HEK293 (cell line): Measurements from ENCODE around the gene NR3C2.

ENCODE experiments used
- BCL11A ChIP-seq: fragments of 450-650 bp; formaldehyde crosslinking; IDR thresholded peaks from 2 replicates; pipeline ENCODE4 v1.5.1; 2016; ENCODE audit warnings: low read depth, missing biosample characterization, missing genetic modification characterization
- EGR2 ChIP-seq: fragments of 450-650 bp; formaldehyde crosslinking; IDR thresholded peaks from 2 replicates; pipeline ENCODE4 v1.5.1; 2016; ENCODE audit warnings: low read depth, missing biosample characterization, missing genetic modification characterization
- FEZF1 ChIP-seq: fragments of 450-650 bp; formaldehyde crosslinking; IDR thresholded peaks from 2 replicates; pipeline ENCODE4 v1.5.1; 2016; ENCODE audit warnings: missing biosample characterization, missing genetic modification characterization
- GLIS1 ChIP-seq: fragments of 450-650 bp; formaldehyde crosslinking; IDR thresholded peaks from 2 replicates; pipeline ENCODE4 v1.5.1; 2016; ENCODE audit warnings: missing biosample characterization, missing genetic modification characterization
- MZF1 ChIP-seq: fragments of 450-650 bp; formaldehyde crosslinking; IDR thresholded peaks from 2 replicates; pipeline ENCODE4 v1.5.1; 2017; ENCODE audit warnings: missing biosample characterization, missing genetic modification characterization, borderline replicate concordance
- OVOL3 ChIP-seq: fragments of 450-650 bp; formaldehyde crosslinking; IDR thresholded peaks from 2 replicates; pipeline ENCODE4 v1.5.1; 2016; ENCODE audit warnings: missing biosample characterization, missing genetic modification characterization
- PRDM10 ChIP-seq: fragments of 450-650 bp; formaldehyde crosslinking; IDR thresholded peaks from 2 replicates; pipeline ENCODE4 v1.5.1; 2016; ENCODE audit warnings: missing biosample characterization, missing genetic modification characterization
- PRDM4 ChIP-seq: fragments of 450-650 bp; formaldehyde crosslinking; IDR thresholded peaks from 2 replicates; pipeline ENCODE4 v1.5.1; 2017; ENCODE audit warnings: missing biosample characterization, missing genetic modification characterization
- PRDM6 ChIP-seq: fragments of 450-650 bp; formaldehyde crosslinking; IDR thresholded peaks from 2 replicates; pipeline ENCODE4 v1.5.1; 2017; ENCODE audit warnings: missing biosample characterization, missing genetic modification characterization
- SALL2 ChIP-seq: fragments of 450-650 bp; formaldehyde crosslinking; IDR thresholded peaks from 2 replicates; pipeline ENCODE4 v1.5.0; 2017; ENCODE audit warnings: missing biosample characterization, mild to moderate bottlenecking, missing genetic modification characterization, borderline replicate concordance
- SP2 ChIP-seq: fragments of 450-650 bp; formaldehyde crosslinking; IDR thresholded peaks from 2 replicates; pipeline ENCODE4 v1.5.1; 2016; ENCODE audit warnings: missing biosample characterization, missing genetic modification characterization
- ZBTB17 ChIP-seq: fragments of 450-650 bp; formaldehyde crosslinking; IDR thresholded peaks from 2 replicates; pipeline ENCODE4 v1.5.1; 2016; ENCODE audit warnings: missing biosample characterization, missing genetic modification characterization
- ZBTB7A ChIP-seq: fragments of 450-650 bp; formaldehyde crosslinking; IDR thresholded peaks from 2 replicates; pipeline ENCODE4 v1.5.1; 2016; ENCODE audit warnings: low read depth, missing biosample characterization, missing genetic modification characterization
- ZBTB8A ChIP-seq: fragments of 450-650 bp; formaldehyde crosslinking; IDR thresholded peaks from 2 replicates; pipeline ENCODE4 v1.5.1; 2016; ENCODE audit warnings: missing biosample characterization, missing genetic modification characterization
- ZEB2 ChIP-seq: fragments of 450-650 bp; formaldehyde crosslinking; IDR thresholded peaks from 2 replicates; pipeline ENCODE4 v1.5.1; 2016; ENCODE audit warnings: missing biosample characterization, missing genetic modification characterization
- ZFHX2 ChIP-seq: fragments of 450-650 bp; formaldehyde crosslinking; conservative IDR thresholded peaks from 2 replicates; pipeline ENCODE4 v1.5.1; 2016; ENCODE audit warnings: missing biosample characterization, missing genetic modification characterization
- ZNF24 ChIP-seq: fragments of 450-650 bp; formaldehyde crosslinking; IDR thresholded peaks from 2 replicates; pipeline ENCODE4 v1.5.1; 2016; ENCODE audit warnings: missing biosample characterization, missing genetic modification characterization
- ZNF26 ChIP-seq: fragments of 450-650 bp; formaldehyde crosslinking; IDR thresholded peaks from 2 replicates; pipeline ENCODE4 v1.5.1; 2016; ENCODE audit warnings: missing biosample characterization, missing genetic modification characterization
- ZNF426 ChIP-seq: fragments of 450-650 bp; formaldehyde crosslinking; IDR thresholded peaks from 2 replicates; pipeline ENCODE4 v1.5.1; 2017; ENCODE audit warnings: missing biosample characterization, missing genetic modification characterization, mild to moderate bottlenecking, inconsistent platforms, moderate library complexity
- ZNF449 ChIP-seq: fragments of 450-650 bp; formaldehyde crosslinking; IDR thresholded peaks from 2 replicates; pipeline ENCODE4 v1.5.1; 2017; ENCODE audit warnings: missing biosample characterization, mild to moderate bottlenecking, missing genetic modification characterization, moderate library complexity
- ZNF585B ChIP-seq: fragments of 450-650 bp; formaldehyde crosslinking; IDR thresholded peaks from 2 replicates; pipeline ENCODE4 v1.5.1; 2016; ENCODE audit warnings: missing biosample characterization, missing genetic modification characterization
- ZNF596 ChIP-seq: fragments of 450-650 bp; IDR thresholded peaks from 2 replicates; pipeline ENCODE4 v1.5.0; 2018; ENCODE audit warnings: missing biosample characterization, mild to moderate bottlenecking, missing genetic modification characterization, moderate library complexity
- ZNF610 ChIP-seq: fragments of 450-650 bp; formaldehyde crosslinking; IDR thresholded peaks from 2 replicates; pipeline ENCODE4 v1.5.1; 2016; ENCODE audit warnings: missing biosample characterization, missing genetic modification characterization, borderline replicate concordance
- ZNF654 ChIP-seq: fragments of 450-650 bp; formaldehyde crosslinking; IDR thresholded peaks from 2 replicates; pipeline ENCODE4 v1.5.1; 2016; ENCODE audit warnings: low read depth, missing biosample characterization, missing genetic modification characterization
- ZNF843 ChIP-seq: fragments of 450-650 bp; formaldehyde crosslinking; IDR thresholded peaks from 2 replicates; pipeline ENCODE4 v1.5.1; 2016; ENCODE audit warnings: missing biosample characterization, missing genetic modification characterization
- ZSCAN30 ChIP-seq: fragments of 450-650 bp; IDR thresholded peaks from 2 replicates; pipeline ENCODE4 v1.5.1; 2018; ENCODE audit warnings: missing biosample characterization, mild to moderate bottlenecking, missing genetic modification characterization, moderate library complexity

Gene NR3C2

GRCh38 chr4:148203056-148203898 is 238.9 kb downstream of the NR3C2 start (continued):
- peak; percentile 45; the same call in 1 of the 2 replicates for TF ChIP-seq PRDM10 (tag by site-specific recombination)
- no peak for TF ChIP-seq ZNF585B (tag by site-specific recombination)
- 0 out of 2 replicates have a peak, but pooled peaks have one; percentile 13 for TF ChIP-seq ZBTB8A (tag by site-specific recombination)
- peak; percentile 82 for TF ChIP-seq PRDM4 (tag by site-specific recombination)
- TF ChIP-seq GLIS1, result peak; percentile 78
- 0 out of 2 replicates have a peak, but pooled peaks have one; percentile 17 for TF ChIP-seq ZNF24 (tag by site-specific recombination)
- peak; percentile 94 for TF ChIP-seq FEZF1 (tag by site-specific recombination)
- peak; percentile 95; the same call in 1 of the 2 replicates for TF ChIP-seq MZF1 (tag by site-specific recombination)
- no peak for TF ChIP-seq ZNF610 (tag by site-specific recombination)
- no peak for TF ChIP-seq ZNF426
- peak; percentile 35; the same call in 1 of the 2 replicates for TF ChIP-seq SP2 (tag by site-specific recombination)
- TF ChIP-seq ZBTB17 (tag by site-specific recombination), result peak; percentile 29; the same call in 1 of the 2 replicates
- peak; percentile 93 for TF ChIP-seq ZNF843 (tag by site-specific recombination)
- TF ChIP-seq ZEB2 (tag by site-specific recombination), result peak; percentile 71; the same call in 1 of the 2 replicates
- no peak for TF ChIP-seq ZBTB7A (tag by site-specific recombination)
- TF ChIP-seq ZNF654 (tag by site-specific recombination), result no peak
- 0 out of 2 replicates have a peak, but pooled peaks have one; percentile 38 for TF ChIP-seq ZSCAN30 (tag by site-specific recombination)
- peak; percentile 98 for TF ChIP-seq PRDM6
- TF ChIP-seq ZNF26 (tag by site-specific recombination), result no peak
- TF ChIP-seq ZNF596 (tag by site-specific recombination), result peak; percentile 45; the same call in 1 of the 2 replicates
- TF ChIP-seq BCL11A (tag by site-specific recombination), result no peak
- TF ChIP-seq OVOL3 (tag by site-specific recombination), result peak; percentile 54; the same call in 1 of the 2 replicates
- no peak for TF ChIP-seq SALL2 (tag by site-specific recombination)
- 0 out of 2 replicates have a peak, but pooled peaks have one; percentile 16 for TF ChIP-seq ZNF449
- peak; percentile 59; the same call in 1 of the 2 replicates for TF ChIP-seq ZFHX2 (tag by site-specific recombination)
- peak; percentile 54; the same call in 1 of the 2 replicates for TF ChIP-seq EGR2 (tag by site-specific recombination)
